Neural cell (in vitro differentiated cells): Measurements from ENCODE around the gene TMEM208. TPM values are rescaled to one million over a fixed set of nuclear protein-coding genes. Genes with fewer than 3 reads are reported as not detected.

Experiments
- H2AFZ ChIP-seq: fragments of 200-600, 300-800 bp; sonication (generic), shearing (Covaris generic); 2 replicates; pipeline ENCODE4 v1.6.0; 2014; ENCODE audit warnings: low read depth, mild to moderate bottlenecking, antibody characterized with exemption, low read length, moderate library complexity
- H3F3A ChIP-seq: fragments of 200-600 bp; shearing (Covaris generic); 2 replicates; pipeline ENCODE4 v1.6.1; 2016; ENCODE audit warnings: mild to moderate bottlenecking, moderate library complexity, mixed read lengths, antibody characterized with exemption, low read length; ENCODE audit not compliant: insufficient read depth, poor library complexity, severe bottlenecking
- H3K27ac ChIP-seq: fragments of 200-600, 300-800 bp; sonication (generic), shearing (Covaris generic); 2 replicates; pipeline ENCODE4 v1.5.1; 2014; ENCODE audit warnings: mild to moderate bottlenecking, low read length, moderate library complexity
- H3K27me3 ChIP-seq: fragments of 300-800, 200-600 bp; sonication (generic), shearing (Covaris generic); 2 replicates; pipeline ENCODE4 v1.6.0; 2014; ENCODE audit warnings: mild to moderate bottlenecking, low read depth, low read length, moderate library complexity; ENCODE audit not compliant: insufficient read depth
- H3K36me3 ChIP-seq: fragments of 300-800, 200-600 bp; sonication (generic), shearing (Covaris generic); 2 replicates; pipeline ENCODE4 v1.5.1; 2014; ENCODE audit warnings: mild to moderate bottlenecking, antibody characterized with exemption, low read length, moderate library complexity; ENCODE audit not compliant: insufficient read depth
- H3K4me2 ChIP-seq: fragments of 300-800, 200-600 bp; sonication (generic), shearing (Covaris generic); 2 replicates; pipeline ENCODE4 v1.6.0; 2014; ENCODE audit warnings: mild to moderate bottlenecking, low read length
- H3K4me3 ChIP-seq: fragments of 300-800, 200-600 bp; sonication (generic), shearing (Covaris generic); 2 replicates; pipeline ENCODE4 v1.5.1; 2014; ENCODE audit warnings: mild to moderate bottlenecking, low read length, moderate library complexity
- H3K79me2 ChIP-seq: fragments of 200-600 bp; shearing (Covaris generic); replicated peaks from 2 replicates; pipeline ENCODE4 v1.6.0; 2014; ENCODE audit warnings: mild to moderate bottlenecking, low read length, moderate library complexity; ENCODE audit not compliant: insufficient read depth
- H3K9ac ChIP-seq: fragments of 300-800, 200-600 bp; sonication (generic), shearing (Covaris generic); 2 replicates; pipeline ENCODE4 v1.6.1; 2016; ENCODE audit warnings: mild to moderate bottlenecking, low read length, mixed read lengths
- H3K9me2 ChIP-seq: fragments of 200-600 bp; shearing (Covaris generic); 2 replicates; pipeline ENCODE4 v1.6.1; 2016; ENCODE audit warnings: mild to moderate bottlenecking, low read length, mixed read lengths; ENCODE audit not compliant: insufficient read depth
- H3K9me3 ChIP-seq: fragments of 200-600, 300-800 bp; sonication (generic), shearing (Covaris generic); 2 replicates; pipeline ENCODE4 v1.6.1; 2016; ENCODE audit warnings: mild to moderate bottlenecking, mixed run types, low read length, moderate library complexity, mixed read lengths
- H4K20me1 ChIP-seq: fragments of 200-600 bp; shearing (Covaris generic); 2 replicates; pipeline ENCODE4 v1.6.1; 2016; ENCODE audit warnings: mild to moderate bottlenecking, mixed run types; ENCODE audit not compliant: insufficient read depth
- EP300 ChIP-seq: fragments of 450-650 bp; conservative IDR thresholded peaks from 2 replicates; pipeline ENCODE4 v1.6.1; 2014; ENCODE audit warnings: antibody characterized with exemption, mild to moderate bottlenecking, moderate library complexity; ENCODE audit not compliant: poor library complexity, severe bottlenecking
- EZH2 ChIP-seq: fragments of 200-600, 300-800 bp; shearing (Covaris generic), sonication (generic); IDR thresholded peaks from 2 replicates; pipeline ENCODE4 v1.6.1; 2014; ENCODE audit warnings: antibody characterized with exemption, low read length, borderline replicate concordance, mild to moderate bottlenecking; ENCODE audit not compliant: insufficient read depth, poor library complexity, severe bottlenecking
- MXI1 ChIP-seq: fragments of 450-650 bp; conservative IDR thresholded peaks from 2 replicates; pipeline ENCODE4 v1.6.1; 2014; ENCODE audit warnings: antibody characterized with exemption, mild to moderate bottlenecking; ENCODE audit not compliant: poor library complexity, severe bottlenecking
- POLR2AphosphoS5 ChIP-seq: IDR thresholded peaks from 2 replicates; pipeline ENCODE4 v1.6.1; 2012
- RAD21 ChIP-seq: fragments of 450-650 bp; conservative IDR thresholded peaks from 2 replicates; pipeline ENCODE4 v1.6.1; 2014; ENCODE audit warnings: antibody characterized with exemption, mild to moderate bottlenecking, moderate library complexity
- SMC3 ChIP-seq: fragments of 450-650 bp; conservative IDR thresholded peaks from 2 replicates; pipeline ENCODE4 v1.6.1; 2014; ENCODE audit warnings: antibody characterized with exemption, mild to moderate bottlenecking, moderate library complexity; ENCODE audit not compliant: poor library complexity
- TAF1 ChIP-seq: IDR thresholded peaks from 2 replicates; pipeline ENCODE4 v1.6.1; 2012; ENCODE audit warnings: low read depth
- polyA plus RNA-seq: library from polyadenylated mRNA; depleted of rRNA; stranded (reverse); fragments of >200 nt; gene quantifications from 2 replicates; pipeline ENCODE4 v1.2.3, GENCODE V29; 2014
- TF ChIP-seq, protein P1 (sequence below): fragments of 450-650 bp; IDR thresholded peaks from 2 replicates; pipeline ENCODE4 v1.5.1; 2014; ENCODE audit warnings: antibody characterized with exemption, mild to moderate bottlenecking, moderate library complexity; ENCODE audit not compliant: poor library complexity, severe bottlenecking
- TF ChIP-seq, protein P2 (sequence below): IDR thresholded peaks from 2 replicates; pipeline ENCODE4 v1.6.1; 2012; ENCODE audit warnings: borderline replicate concordance

Gene TMEM208
- polyA plus RNA-seq, 1 donor from 2014 or later = 53.5 TPM

DNA sequence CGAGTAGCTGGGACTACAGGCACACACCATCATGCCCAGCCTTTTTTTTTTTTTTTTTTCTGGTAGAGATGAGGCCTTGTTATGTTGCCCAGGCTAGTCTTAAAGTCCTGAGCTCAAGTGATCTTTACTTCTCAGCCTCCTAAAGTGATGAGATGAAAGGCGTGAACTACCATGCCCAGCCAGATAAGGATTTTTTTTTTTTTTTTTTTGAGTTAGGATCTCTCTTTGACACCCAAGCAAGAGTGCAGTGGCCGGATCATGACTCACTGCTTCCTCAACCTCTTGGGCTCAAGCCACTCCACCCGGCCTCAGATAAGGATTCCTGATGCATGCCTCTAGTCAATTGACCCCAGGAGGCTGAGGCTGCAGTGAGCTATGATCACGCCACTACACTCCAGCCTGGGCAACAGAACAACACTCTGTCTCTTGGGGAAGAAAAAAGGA, 41.2 kb downstream of the TMEM208 start:
- Histone ChIP-seq H4K20me1 (no peaks in the 10 kb centered on the region), H3K79me2 (no peaks in the 10 kb centered on the region), H3K36me3 (no peaks in the 10 kb centered on the region), H3K9me3 (no peaks in the 10 kb centered on the region), H2AFZ (no peak overlapping the region), H3K9ac (no peak overlapping the region), H3K27me3 (no peaks in the 10 kb centered on the region), H3K9me2 (no peaks in the 10 kb centered on the region), H3K4me3 (no peak overlapping the region), H3K4me2 (no peak overlapping the region), H3K27ac (no peak overlapping the region), H3F3A (no peaks in the 10 kb centered on the region)
- TF ChIP-seq, protein P1, sequence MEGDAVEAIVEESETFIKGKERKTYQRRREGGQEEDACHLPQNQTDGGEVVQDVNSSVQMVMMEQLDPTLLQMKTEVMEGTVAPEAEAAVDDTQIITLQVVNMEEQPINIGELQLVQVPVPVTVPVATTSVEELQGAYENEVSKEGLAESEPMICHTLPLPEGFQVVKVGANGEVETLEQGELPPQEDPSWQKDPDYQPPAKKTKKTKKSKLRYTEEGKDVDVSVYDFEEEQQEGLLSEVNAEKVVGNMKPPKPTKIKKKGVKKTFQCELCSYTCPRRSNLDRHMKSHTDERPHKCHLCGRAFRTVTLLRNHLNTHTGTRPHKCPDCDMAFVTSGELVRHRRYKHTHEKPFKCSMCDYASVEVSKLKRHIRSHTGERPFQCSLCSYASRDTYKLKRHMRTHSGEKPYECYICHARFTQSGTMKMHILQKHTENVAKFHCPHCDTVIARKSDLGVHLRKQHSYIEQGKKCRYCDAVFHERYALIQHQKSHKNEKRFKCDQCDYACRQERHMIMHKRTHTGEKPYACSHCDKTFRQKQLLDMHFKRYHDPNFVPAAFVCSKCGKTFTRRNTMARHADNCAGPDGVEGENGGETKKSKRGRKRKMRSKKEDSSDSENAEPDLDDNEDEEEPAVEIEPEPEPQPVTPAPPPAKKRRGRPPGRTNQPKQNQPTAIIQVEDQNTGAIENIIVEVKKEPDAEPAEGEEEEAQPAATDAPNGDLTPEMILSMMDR = no peak
- TF ChIP-seq POLR2AphosphoS5 = no peak
- TF ChIP-seq, protein P2, sequence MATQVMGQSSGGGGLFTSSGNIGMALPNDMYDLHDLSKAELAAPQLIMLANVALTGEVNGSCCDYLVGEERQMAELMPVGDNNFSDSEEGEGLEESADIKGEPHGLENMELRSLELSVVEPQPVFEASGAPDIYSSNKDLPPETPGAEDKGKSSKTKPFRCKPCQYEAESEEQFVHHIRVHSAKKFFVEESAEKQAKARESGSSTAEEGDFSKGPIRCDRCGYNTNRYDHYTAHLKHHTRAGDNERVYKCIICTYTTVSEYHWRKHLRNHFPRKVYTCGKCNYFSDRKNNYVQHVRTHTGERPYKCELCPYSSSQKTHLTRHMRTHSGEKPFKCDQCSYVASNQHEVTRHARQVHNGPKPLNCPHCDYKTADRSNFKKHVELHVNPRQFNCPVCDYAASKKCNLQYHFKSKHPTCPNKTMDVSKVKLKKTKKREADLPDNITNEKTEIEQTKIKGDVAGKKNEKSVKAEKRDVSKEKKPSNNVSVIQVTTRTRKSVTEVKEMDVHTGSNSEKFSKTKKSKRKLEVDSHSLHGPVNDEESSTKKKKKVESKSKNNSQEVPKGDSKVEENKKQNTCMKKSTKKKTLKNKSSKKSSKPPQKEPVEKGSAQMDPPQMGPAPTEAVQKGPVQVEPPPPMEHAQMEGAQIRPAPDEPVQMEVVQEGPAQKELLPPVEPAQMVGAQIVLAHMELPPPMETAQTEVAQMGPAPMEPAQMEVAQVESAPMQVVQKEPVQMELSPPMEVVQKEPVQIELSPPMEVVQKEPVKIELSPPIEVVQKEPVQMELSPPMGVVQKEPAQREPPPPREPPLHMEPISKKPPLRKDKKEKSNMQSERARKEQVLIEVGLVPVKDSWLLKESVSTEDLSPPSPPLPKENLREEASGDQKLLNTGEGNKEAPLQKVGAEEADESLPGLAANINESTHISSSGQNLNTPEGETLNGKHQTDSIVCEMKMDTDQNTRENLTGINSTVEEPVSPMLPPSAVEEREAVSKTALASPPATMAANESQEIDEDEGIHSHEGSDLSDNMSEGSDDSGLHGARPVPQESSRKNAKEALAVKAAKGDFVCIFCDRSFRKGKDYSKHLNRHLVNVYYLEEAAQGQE = no peak
- TF ChIP-seq MXI1 = no peak
- TF ChIP-seq SMC3 = no peak
- no peak for TF ChIP-seq EZH2

DNA sequence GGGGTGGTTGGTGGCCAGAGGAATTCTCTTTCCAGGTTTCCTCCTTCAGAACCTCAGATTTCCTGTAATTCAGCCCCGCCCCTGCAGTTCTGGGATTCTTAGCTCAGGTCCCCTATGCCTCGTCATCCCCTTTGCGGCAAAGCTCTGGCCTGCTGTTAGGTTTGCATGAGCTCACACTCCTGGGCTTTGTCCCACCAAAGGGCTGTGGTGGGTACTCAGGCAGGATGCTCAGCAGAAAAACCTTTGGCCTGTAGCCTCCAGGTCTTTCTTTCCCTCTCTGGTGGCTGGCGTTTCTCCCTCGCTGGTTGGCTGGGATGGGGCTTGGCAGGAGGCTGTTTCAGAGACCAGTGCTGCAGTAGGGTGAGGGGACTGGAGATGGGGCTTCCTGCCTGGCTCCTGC, 42.8 kb downstream of the TMEM208 start:
- no peaks in the 10 kb centered on the region for H3K36me3 ChIP-seq
- no peak overlapping the region for H3K9ac ChIP-seq
- H3K9me2 ChIP-seq = no peaks in the 10 kb centered on the region
- no peaks in the 10 kb centered on the region for H3K9me3 ChIP-seq
- H3K27ac ChIP-seq = no peak overlapping the region
- H3K4me2 ChIP-seq = no peak overlapping the region
- no peaks in the 10 kb centered on the region for H3F3A ChIP-seq
- no peaks in the 10 kb centered on the region for H4K20me1 ChIP-seq
- no peak for TF ChIP-seq MXI1
- no peak for TF ChIP-seq EZH2
- TF ChIP-seq TAF1 = no peak
- TF ChIP-seq SMC3 = no peak
- no peak for TF ChIP-seq EP300
- TF ChIP-seq RAD21 = no peak
- no peak for TF ChIP-seq POLR2AphosphoS5
- TF ChIP-seq, protein P2 = no peak
- TF ChIP-seq, protein P1 = no peak
- H3K79me2 ChIP-seq = no peaks in the 10 kb centered on the region
- no peaks in the 10 kb centered on the region for H3K27me3 ChIP-seq
- no peak overlapping the region for H2AFZ ChIP-seq
- H3K4me3 ChIP-seq = no peak overlapping the region
